GM12892 (cell line): ENCODE measurements around the gene ZNF717.
"Not testable (repeated sequence)": the region's sequence is repeated elsewhere in the genome, so short reads cannot be mapped to it uniquely, and the experiment has no call there.

Experiments
- POLR2A ChIP-seq: IDR thresholded peaks from 2 replicates; pipeline ENCODE4 v1.6.1; 2011; ENCODE audit warnings: low read depth, low read length, control low read depth
- POLR2AphosphoS5 ChIP-seq: IDR thresholded peaks from 2 replicates; pipeline ENCODE4 v1.6.1; 2011; ENCODE audit warnings: low read depth, low read length, control low read depth

GRCh38 chr3:75777742-75778141 is 7.6 kb downstream of the ZNF717 start:
- TF ChIP-seq POLR2A, POLR2AphosphoS5: not testable (repeated sequence)
